NCI-H1092 (cell line): ENCODE data around the gene CERS6.
"Not testable (repeated sequence)": the region's sequence is repeated elsewhere in the genome, so short reads cannot be mapped to it uniquely, and the experiment has no call there.

Experiments
- DNase-seq: peaks from one replicate; lab custom pipeline; 2025; lab: John Stamatoyannopoulos, UW

CERS6 gene

DNA sequence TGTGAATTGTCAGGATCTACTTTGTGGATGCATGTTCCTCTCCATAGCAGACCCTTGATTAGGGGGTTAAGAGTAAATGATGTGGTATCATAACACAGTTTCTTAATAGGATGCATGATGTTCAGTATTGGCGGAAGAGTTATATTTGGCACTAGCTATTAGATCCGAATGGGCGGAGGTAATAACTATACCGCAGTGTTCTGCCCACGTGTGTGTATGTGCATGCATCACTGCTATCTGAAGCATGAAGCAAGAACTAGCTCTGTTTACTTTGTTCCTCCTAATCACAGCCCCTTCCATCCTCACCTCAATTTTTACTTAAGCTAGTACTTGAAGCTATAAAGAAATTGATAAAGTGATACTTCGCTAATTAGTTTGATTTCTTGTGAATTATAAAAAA, 186.8 kb downstream of the CERS6 start:
- DNase-seq, result no peak

DNA sequence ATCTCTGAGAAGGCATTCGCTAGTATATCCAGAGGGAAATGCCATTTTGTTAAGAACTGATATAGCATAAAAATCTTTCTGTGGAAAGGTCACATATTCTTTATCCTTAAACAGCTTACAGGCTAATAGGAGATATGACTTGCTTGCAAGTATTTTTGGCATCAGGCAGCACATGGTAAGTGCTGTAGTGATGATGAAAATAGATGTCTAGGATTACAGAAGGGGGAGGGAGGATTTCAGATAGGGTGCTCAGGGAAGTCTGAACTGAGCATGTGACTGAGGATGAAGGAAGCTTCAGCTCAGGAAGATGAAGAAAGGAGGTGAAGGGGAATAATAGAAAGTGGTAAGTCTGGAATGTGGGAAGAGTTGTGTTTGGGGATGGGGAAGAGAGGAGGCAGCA, 187.9 kb downstream of the CERS6 start:
- DNase-seq, result no peak

DNA sequence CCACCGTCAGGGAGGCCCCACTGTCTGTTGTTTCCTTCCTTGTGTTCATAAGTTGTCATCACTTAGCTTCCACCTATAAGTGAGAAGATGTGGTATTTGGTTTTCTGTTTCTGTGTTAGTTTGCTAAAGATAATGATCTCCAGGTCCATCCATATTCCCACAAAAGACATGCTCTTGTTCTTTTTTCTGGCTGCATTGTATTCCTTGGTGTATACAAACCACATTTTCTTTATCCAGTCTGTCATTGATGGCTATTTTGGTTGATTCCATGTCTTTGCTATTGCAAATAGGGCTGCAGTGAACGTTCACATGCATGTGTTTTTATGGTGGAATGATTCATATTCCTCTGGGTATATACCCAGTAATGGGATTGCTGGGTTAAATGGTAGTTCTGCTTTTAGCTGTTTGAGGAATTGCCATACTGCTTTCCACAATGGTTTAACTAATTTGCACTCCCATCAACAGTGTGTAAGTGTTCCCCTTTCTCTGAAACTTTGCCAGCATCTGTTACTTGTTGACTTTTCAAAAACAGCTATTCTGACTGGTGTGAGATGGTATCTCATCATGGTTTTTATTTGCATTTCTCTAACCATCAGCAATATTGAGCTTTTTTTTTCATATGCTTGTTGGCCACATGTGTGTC, 189.7 kb downstream of the CERS6 start:
- DNase-seq, result no peak

DNA sequence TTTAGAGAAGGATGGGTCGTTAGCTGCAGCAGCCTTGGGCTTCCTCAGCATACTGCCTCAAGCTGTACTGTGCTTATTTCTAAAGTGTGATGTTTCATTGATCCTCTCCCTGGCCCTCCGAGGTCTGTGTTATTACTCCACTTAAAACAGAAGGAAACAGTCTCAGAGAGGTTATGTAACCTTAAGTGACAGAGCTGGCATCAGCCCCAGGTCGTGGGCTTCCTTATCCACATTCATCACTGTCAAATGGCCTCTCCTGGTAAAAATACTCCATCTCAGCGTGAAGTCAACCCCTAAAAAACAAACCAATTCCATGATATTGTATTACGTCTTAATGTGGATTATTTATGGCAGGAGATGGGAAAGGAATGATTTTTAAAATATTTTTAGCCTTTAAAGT, 193.0 kb downstream of the CERS6 start:
- no peak for DNase-seq

DNA sequence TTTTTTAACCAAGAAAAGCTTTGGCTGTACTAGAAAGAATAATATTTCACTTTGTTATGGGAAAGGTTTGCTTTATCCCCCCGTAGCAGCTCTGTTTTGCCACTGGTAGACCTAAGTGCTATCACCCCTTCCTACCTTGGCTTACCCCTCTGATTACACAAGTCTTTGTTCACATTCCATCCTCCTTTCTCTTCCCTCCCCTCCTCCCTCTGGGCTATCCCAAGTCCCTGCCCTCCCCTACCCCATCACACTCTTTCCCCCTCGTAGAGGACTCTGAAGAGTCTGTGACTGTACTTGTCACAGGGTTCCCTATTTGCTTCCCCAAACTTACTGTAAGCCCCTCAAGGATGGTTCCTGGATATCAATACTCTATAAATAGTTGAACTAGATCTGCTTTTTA, 193.5 kb downstream of the CERS6 start:
- DNase-seq, result no peak

DNA sequence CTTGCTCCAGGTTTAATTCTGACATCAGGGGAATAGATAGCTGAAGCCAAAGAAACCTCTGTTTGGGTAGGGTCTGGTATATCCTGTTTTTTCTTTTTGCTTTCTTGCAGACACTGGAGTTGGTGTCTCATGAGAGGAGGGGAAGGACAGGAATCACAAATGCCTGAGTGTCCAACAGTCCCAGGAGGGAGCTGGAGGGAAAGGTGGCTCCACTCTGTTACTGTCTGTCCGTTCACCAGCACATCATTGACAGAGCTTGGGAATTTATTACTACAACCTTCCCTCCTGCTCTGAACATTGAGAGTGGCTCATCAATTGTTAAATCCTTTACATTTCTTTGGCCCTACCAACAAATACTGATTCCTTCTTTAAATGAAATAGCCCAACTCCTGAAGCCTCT, 194.1 kb downstream of the CERS6 start:
- DNase-seq, result no peak

DNA sequence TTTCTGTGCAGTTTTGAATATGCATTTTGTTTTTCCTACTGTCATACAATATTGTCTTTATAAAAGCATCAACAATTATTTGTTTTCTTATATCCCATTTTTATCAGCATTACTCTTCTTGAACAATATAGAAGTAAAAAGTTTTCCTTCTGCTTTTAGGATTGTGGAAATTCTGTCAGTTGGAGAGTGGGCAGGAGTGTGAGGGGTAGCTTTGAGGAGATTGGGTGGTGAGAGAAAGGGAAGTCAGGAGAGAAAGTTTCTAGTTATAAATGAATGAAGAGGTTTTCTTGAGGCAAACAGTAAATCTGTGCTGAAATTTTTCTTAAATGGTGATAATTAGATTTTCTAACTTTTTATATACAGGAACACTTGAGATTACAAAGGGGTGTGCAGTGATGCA, 194.7 kb downstream of the CERS6 start:
- no peak for DNase-seq

DNA sequence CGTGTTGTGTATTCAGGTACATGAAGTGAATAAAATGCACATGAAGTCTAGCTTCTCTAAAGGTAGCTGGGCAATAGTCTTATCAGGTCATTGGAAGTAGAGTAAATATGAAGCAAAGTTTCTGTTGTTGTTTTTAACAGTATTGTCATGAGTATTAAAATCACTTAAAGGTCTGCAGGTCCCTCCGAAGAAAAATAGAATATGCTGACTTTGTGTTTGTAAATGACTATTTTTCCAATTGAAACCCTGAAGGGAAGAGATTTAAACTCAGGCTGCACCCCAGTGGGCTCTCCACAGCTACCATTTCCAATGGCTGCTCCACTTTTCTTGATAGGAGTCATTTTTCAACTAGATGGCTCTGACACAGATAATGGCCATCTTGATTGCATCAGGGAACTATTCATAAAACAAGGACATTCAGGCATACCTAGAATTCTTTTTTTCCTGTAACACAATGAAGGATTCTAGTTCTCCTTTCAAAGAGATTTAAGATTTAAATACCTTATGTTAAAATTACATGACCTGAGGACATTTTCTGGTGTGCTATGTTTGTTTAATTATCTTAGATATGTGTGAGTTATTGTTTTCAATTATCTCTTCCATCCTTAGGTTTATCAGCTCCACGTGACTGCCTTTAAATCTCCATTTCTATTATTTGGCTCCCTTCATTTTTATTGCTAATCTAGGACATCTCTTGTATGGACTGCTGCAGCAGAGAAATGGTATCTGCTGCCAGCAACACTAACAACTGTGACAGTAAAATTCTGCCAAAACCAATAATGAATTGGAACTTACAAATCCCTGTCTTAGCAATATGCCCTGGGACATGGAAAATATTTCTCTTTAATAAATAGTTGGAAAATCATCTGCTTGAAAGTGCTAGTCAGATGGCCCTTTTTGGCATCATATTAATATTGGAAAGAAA, 197.2 kb downstream of the CERS6 start:
- no peak for DNase-seq

DNA sequence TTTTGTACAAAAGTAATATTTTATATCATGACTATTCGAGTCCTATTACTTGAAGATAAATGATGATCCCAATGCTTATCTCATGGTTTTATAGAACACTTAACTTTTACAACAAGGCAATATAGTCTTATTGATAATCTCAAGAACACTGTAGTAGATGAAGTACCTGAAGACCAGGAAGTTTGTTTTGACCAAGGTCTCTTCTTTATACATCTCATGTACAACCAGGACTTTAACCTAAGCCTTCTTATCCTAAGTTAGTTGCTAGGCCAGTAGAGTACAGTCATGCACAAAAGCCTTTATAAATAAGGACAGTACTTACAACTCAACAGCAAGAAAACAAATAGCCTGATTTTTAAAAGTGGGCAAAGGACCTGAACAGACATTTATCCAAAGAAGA, 198.6 kb downstream of the CERS6 start:
- no peak for DNase-seq

DNA sequence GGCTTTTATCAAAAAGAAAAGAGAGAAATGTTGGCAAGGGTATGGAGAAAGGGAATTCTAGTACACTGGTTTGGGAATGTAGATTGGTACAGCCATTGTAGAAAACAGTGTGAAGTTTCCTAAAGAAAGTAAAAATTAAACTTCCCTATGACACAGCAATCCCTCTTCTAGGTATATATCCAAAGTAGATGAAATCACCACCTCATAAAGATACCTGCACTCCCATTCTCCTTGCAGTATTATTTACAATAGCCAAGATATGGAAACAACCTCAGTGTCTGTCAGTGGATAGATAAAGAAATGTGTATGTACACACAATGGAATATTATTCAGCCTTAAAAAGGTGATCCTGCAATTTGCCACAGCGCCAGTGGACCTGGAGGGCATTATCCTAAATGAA, 199.1 kb downstream of the CERS6 start:
- no peak for DNase-seq

DNA sequence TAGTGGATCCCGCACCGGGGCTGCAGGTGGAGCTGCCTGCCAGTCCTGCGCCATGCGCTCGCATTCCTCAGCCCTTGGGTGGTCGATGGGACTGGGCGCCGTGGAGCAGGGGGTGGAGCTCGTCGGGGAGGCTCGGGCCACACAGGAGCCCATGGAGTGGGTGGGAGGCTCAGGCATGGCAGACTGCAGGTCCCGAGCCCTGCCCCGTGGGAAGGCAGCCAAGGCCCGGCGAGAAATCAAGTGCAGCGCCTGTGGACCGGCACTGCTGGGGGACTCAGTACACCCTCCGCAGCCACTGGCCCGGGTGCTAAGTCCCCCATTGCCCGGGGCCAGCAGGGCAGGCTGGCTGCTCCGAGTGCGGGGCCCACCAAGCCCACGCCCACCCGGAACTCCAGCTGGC, 201.3 kb downstream of the CERS6 start:
- not testable (repeated sequence) for DNase-seq

DNA sequence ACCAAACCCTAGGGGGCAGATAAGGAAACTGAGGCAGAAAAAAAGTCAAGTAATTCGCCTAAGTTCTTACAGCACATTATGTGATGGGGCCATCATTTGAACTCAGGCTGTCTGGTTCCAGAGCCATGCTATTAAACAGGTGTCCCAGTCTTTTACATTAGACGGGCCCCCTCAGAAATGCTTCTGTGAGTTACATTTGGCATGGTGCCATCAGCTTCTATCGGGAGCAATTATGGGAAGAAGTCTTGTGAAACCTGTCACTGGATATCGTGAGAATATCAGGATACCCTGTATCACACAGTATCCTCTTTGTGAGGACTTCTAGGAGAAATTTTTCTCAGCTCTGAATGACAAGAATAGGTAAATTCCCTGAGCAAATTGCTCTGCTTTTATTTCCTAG, 202.6 kb downstream of the CERS6 start:
- DNase-seq, result no peak

DNA sequence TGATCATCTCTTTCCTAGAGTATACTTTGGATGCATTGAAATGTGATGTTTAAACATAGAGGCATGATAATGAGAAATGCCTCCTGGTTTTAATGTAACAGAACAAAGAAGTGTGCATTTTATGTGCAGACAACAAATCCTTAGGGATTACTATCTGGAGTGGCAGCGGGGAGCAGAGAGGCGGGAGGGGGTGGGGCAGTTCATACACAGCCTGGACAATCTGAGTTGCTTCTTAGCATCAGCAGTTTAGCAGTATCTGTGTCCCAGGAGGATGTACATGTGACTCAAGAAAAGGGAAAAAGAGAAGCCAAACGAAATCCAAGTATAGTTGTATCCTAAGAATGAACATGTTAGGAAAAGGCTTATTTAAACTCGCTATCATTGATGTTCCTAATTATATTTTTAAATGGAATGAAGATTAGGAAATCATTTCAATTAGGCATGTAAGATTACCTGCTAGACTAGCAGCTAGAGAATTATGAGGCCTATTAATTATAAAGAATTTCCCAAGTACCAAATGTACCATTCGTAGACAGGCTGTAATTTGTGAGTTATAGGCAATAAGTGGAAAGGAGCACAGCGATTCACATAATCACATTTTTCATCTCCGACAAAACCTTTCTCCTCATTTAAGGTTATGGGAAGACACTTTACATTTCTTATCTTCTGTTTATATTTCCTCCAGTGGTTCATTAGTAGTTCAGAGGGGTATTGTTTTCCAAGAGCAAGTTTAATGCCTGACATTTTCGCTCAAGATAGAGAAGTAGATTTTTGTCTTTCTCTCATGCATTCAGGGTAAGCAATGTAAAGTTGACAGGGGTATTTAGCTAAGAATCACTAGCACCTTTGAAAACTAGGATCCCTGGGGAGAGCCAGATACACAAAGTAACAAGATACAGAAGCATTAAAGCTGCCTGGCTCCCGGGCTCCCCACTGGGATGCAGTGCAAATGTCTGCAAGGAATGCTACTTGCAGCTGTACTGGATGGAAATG, 205.1 kb downstream of the CERS6 start:
- peak; percentile 8 for DNase-seq

DNA sequence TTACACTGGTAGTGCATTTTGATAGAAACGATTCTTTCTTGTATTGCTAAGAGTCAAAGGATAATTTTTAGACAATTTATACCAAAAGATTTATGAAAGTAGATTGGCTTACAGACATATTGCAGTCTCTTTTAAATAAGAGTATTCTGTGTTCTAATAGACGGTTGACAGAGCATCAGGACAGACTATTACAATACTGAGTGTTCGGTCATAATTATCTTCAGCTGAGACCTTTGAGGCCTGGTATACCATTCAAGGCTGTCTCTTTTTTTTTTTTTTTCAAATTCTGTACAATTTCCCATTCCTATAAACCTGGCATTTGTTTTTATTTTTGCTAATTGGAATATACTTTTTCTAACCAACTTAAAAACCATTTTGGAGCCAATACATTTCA, 205.8 kb downstream of the CERS6 start:
- DNase-seq, result no peak

DNA sequence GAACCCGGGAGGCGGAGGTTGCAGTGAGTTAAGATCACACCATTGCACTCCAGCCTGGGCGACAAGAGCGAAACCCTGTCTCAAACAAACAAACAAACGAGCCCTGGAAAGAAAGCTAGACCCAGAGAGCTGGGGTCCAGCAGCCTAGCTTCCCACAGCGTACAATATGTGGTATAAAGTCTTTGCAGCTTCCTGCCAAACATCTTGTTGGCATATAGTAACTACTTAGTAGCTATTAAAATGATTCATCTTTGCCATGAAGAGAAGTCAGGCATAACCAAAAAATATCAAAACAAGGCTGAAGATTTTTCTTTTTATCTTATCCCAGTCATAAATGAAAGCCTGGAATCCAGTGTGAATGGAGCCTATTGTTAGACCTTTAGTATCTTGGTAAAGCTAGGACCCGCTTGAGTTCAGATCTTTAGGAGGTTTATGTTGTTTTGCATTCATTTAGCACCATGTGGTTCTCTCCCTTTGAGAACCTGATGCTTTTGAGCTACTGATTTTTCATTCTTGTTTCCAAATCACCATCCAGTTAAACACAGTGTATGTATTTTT, 206.7 kb downstream of the CERS6 start:
- DNase-seq, result no peak

DNA sequence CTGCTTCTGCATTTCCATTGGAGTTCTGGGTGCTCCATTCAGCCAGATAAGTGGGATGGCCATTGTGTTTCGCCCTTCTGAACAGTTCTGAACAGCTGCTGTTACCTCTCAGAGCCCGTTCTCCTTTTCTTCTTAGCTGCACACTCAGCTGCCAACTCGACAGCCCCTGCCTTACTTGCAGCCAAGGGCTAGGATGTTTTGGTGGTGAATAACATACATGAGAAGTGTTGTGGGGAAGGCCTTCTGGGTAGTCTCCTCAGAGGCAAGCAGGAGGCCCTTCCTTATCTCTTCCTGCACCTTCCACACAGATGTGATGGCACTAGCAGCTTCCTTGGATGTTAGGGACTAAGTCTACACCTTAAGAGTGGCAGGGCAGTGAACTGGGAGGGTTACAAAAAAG, 207.9 kb downstream of the CERS6 start:
- DNase-seq, result peak; percentile 27

DNA sequence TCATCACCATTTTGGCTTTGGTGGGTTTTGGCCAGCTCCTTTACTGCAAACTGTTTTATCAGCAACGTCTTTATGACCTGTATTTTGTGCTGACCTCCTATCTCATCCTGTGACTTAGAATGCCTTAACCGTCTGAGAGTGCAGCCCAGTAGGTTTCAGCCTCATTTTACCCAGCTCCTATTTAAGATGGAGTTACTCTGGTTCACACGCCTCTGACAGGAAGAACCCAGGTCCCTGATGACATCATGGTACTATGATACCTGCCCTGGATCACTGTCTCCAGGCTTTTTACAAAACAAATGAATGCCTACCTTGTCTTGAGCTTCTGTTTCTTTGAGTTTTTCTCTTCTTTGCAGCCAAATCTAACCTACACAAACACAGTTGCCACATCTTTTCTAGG, 208.6 kb downstream of the CERS6 start:
- DNase-seq, result not testable (repeated sequence)

DNA sequence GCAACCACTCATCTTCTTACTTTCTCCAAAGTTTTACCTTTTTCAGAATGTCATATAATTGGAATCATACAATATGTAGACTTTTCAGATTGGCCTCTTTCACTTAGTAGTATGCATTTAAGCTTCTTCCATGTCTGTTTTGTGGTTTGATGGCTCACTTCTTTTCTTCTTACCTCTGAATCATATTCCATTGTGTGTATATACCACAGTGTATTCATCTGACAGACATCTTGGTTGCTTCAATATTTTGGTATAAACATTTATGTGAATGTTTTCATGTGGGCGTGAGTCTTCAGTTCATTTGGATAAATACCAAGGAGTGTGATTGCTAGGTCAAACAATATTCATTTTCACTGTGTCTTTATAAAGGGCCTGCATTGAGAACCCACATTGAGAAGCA, 210.3 kb downstream of the CERS6 start:
- DNase-seq, result no peak

DNA sequence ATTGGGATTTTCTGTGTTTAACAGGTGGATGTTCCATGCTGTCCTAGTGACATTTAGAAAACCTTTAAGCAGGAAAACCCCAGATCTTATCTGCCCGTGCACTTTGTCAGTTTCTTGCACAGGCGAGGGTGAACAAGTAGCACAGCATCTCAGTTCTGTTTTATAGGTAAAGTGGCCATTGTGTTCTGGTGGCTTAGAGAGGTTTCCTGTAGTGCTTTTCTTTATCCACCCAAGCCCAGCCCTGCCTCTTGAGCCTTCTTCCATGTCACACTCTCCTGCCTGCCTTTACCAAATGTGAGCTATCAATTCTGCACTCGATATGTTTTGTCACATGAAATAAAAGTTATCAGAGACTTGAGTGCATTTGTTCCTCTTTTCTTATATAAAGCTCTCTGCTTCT, 211.1 kb downstream of the CERS6 start:
- no peak for DNase-seq

DNA sequence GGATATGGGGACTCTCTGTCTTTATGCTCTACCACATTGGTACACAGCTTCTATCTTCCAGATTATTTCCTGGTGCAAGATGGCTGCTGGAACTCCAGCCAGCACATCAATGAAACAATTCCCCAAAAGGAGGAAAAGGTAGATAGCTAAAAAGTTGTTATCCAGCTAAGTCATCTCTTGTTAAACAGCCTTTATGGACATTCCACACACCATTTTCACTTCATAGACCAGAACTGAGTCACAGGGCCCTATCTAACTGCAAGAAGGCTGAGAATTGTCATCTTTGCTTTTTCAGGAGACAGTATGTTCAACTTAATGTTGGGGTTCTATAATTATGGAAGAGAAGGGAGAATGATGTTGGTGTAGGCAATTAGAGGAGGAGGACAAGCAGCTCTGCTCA, 213.1 kb downstream of the CERS6 start:
- DNase-seq, result no peak

DNA sequence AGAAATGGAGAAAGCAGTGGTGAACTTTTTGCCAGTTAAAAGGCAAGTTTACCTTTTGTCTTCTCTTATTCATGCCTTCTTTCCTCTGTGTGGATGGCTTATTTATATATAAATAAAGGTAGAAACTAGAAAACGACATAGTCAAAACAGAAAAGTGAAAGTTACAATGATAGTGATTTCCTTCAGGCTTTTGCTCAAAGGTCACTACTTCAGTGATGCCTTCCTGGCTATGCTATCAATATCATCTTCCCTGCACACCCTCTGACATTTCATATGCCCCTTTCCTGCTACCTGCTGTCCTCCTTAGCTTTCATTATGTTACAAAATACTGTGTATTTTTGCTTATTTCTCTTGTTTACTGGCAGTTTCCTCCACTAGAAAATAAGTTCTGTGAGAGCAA, 214.4 kb downstream of the CERS6 start:
- DNase-seq, result no peak

DNA sequence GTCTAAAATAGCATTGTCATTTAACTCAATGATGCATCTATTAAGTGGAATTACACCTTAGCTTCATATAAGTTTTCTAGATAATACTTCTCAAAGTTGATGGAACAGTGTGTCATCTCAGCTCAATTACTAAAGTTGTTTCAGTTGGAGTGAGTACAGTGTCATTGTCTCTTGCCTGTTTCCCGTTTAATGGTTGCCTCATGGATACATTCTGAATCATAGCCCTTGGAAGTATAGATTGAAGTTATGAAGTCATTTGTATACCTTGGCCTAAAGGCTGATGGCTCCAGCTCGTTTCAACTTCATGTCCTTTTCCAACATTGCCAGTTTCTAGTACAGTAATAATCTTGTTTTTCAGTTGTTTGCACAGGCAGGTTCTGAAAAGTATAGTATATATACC, 215.9 kb downstream of the CERS6 start:
- DNase-seq, result no peak
